Nephron (organoid): Measurements from ENCODE around the gene ADCY2.
A peak's percentile ranks its signal among the peaks of the same experiment; 100 is the strongest.

Experiments used
- H3K27ac Mint-ChIP-seq, 3 experiments: 2 replicates each; pipeline ENCODE4 v1.8.0; 2020; ENCODE audit warnings: mixed read lengths in 3 of 3, mild to moderate bottlenecking in 2 of 3, moderate library complexity in 1 of 3
- H3K27me3 Mint-ChIP-seq: 2 replicates; pipeline ENCODE4 v1.8.0; 2021; ENCODE audit warnings: low read depth, mild to moderate bottlenecking, moderate library complexity, mixed read lengths
- H3K36me3 Mint-ChIP-seq: 2 replicates; pipeline ENCODE4 v1.8.0; 2020; ENCODE audit warnings: low read depth, mixed read lengths
- H3K4me1 Mint-ChIP-seq: 2 replicates; pipeline ENCODE4 v1.8.0; 2020; ENCODE audit warnings: mixed read lengths
- H3K4me3 Mint-ChIP-seq, 3 experiments: 2 replicates each; pipeline ENCODE4 v1.8.0; 2020; ENCODE audit warnings: mild to moderate bottlenecking in 3 of 3, mixed read lengths in 3 of 3, moderate library complexity in 2 of 3
- H3K9me3 Mint-ChIP-seq: 2 replicates; pipeline ENCODE4 v1.8.0; 2020; ENCODE audit warnings: mixed read lengths
- TF ChIP-seq, protein P1 (sequence below), 3 experiments: fragments of 200-600 bp; sonication (generic); IDR thresholded peaks; one replicate each; pipeline ENCODE4 v1.5.0; 2021; ENCODE audit warnings: antibody characterized with exemption in 3 of 3; ENCODE audit not compliant: unreplicated experiment in 3 of 3

ADCY2 gene

GRCh38 chr5:7851617-7852289 is 455.8 kb downstream of the ADCY2 start:
- peaks cover 6% of the 10 kb centered on the region for H3K4me1 Mint-ChIP-seq
- TF ChIP-seq, protein P1, sequence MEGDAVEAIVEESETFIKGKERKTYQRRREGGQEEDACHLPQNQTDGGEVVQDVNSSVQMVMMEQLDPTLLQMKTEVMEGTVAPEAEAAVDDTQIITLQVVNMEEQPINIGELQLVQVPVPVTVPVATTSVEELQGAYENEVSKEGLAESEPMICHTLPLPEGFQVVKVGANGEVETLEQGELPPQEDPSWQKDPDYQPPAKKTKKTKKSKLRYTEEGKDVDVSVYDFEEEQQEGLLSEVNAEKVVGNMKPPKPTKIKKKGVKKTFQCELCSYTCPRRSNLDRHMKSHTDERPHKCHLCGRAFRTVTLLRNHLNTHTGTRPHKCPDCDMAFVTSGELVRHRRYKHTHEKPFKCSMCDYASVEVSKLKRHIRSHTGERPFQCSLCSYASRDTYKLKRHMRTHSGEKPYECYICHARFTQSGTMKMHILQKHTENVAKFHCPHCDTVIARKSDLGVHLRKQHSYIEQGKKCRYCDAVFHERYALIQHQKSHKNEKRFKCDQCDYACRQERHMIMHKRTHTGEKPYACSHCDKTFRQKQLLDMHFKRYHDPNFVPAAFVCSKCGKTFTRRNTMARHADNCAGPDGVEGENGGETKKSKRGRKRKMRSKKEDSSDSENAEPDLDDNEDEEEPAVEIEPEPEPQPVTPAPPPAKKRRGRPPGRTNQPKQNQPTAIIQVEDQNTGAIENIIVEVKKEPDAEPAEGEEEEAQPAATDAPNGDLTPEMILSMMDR (IDR thresholded peaks at IDR 0.05; ENCODE audit: unreplicated experiment in 3 of 3), result no peak

DNA sequence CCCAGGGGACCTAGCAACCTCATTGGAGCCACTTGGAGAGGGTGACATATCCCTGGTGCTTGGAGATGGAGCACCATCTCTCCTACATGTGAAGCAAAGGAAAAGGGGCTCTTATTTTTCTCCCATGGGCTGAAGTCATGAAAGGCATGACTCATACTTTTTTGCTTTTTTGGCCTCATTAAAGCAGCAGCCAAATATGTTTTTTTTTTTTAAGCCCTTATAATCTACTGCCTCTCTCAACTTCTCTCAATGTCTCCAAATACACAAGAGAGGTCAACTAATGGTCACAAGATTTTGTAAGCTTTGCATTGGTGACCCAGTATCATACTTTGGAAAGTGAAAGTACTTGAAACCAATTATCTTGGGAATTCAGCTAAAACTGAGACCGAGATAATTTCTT is 456.6 kb downstream of the ADCY2 start:
- Mint-ChIP-seq H3K27ac (peak overlapping the region in 2 of 3 experiments; percentile 7 to 36), H3K36me3 (peaks cover 11% of the 10 kb centered on the region), H3K9me3 (no peaks in the 10 kb centered on the region), H3K4me1 (peaks cover 6% of the 10 kb centered on the region), H3K27me3 (peaks cover 20% of the 10 kb centered on the region), H3K4me3 (peak overlapping the region; percentile 85 to 89 (median 88))
- TF ChIP-seq, protein P1 (IDR thresholded peaks at IDR 0.05; ENCODE audit: unreplicated experiment in 3 of 3), result no peak

More at GRCh38 chr5:7851617-7852289, 455.8 kb downstream of the ADCY2 start:
- peak overlapping the region; percentile 85 to 89 (median 88) for H3K4me3 Mint-ChIP-seq
- H3K9me3 Mint-ChIP-seq, result no peaks in the 10 kb centered on the region
- peaks cover 25% of the 10 kb centered on the region for H3K27me3 Mint-ChIP-seq
- peak overlapping the region in 2 of 3 experiments; percentile 7 to 46 for H3K27ac Mint-ChIP-seq
- peaks cover 11% of the 10 kb centered on the region for H3K36me3 Mint-ChIP-seq

- H3K4me3 Mint-ChIP-seq, result peak overlapping the region in 2 of 3 experiments; percentile 54 to 55
- H3K27me3 Mint-ChIP-seq, result peaks cover 17% of the 10 kb centered on the region
- H3K4me1 Mint-ChIP-seq, result peaks cover 6% of the 10 kb centered on the region
- H3K36me3 Mint-ChIP-seq, result peaks cover 11% of the 10 kb centered on the region
- TF ChIP-seq, protein P1 (IDR thresholded peaks at IDR 0.05; ENCODE audit: unreplicated experiment in 3 of 3), result no peak
- no peaks in the 10 kb centered on the region for H3K9me3 Mint-ChIP-seq
- H3K27ac Mint-ChIP-seq, result no peak overlapping the region
Observed at GRCh38 chr5:7852988-7853387, 457.1 kb downstream of the ADCY2 start.

DNA sequence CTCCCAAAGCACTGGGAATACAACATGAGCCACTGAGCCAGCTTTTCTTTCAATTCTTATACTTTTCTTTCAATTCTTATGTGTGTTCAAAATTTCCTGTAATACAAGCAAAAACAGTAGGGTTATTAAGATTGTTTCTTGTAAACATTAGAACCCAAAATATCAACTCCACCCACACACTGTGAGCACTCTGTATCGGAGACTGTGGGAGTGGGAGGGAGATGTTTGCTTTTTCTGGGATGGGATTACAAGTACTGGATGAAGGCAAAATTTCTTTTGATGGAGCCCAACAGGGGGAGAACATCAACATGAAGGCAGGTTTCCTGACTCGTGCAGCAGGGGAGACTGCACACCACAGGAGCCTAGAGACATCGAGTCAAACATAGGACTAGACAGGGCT is 459.7 kb downstream of the ADCY2 start:
- Mint-ChIP-seq H3K36me3 (peaks cover 22% of the 10 kb centered on the region), H3K27ac (no peak overlapping the region), H3K27me3 (peaks cover 6% of the 10 kb centered on the region), H3K9me3 (no peaks in the 10 kb centered on the region), H3K4me1 (peaks cover 6% of the 10 kb centered on the region), H3K4me3 (no peak overlapping the region)
- TF ChIP-seq, protein P1 (IDR thresholded peaks at IDR 0.05; ENCODE audit: unreplicated experiment in 3 of 3), result no peak

DNA sequence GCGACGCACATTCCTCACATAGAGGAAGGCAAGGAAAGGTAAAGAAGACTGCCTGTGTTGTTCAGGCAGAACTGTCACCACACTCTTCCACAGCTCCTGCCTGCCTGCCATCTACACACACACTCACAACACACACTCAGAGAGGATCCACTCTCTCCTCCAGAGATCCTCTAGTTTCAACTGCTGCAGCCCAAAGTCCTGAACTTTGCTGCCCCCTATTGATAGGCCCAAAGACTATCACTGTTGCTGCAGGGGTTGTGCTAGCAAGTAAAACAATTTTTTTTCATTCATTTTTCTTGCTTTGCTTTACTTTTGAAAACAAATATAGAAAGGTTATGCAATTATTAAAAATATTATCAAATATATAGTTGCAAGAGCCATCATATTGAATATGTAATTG is 460.9 kb downstream of the ADCY2 start:
- TF ChIP-seq, protein P1 (IDR thresholded peaks at IDR 0.05; ENCODE audit: unreplicated experiment in 3 of 3), result peak; percentile 68 to 76 (median 70)
- H3K36me3 Mint-ChIP-seq, result peaks cover 27% of the 10 kb centered on the region
- H3K4me3 Mint-ChIP-seq, result no peak overlapping the region
- peaks cover 6% of the 10 kb centered on the region for H3K27me3 Mint-ChIP-seq
- H3K27ac Mint-ChIP-seq, result no peak overlapping the region
- peaks cover 6% of the 10 kb centered on the region for H3K4me1 Mint-ChIP-seq
- no peaks in the 10 kb centered on the region for H3K9me3 Mint-ChIP-seq

GRCh38 chr5:7857361-7857760 is 461.4 kb downstream of the ADCY2 start:
- Mint-ChIP-seq H3K4me3 (no peak overlapping the region), H3K36me3 (peaks cover 29% of the 10 kb centered on the region), H3K27me3 (peaks cover 3% of the 10 kb centered on the region), H3K9me3 (no peaks in the 10 kb centered on the region), H3K4me1 (peaks cover 4% of the 10 kb centered on the region), H3K27ac (no peak overlapping the region)
- TF ChIP-seq, protein P1 (IDR thresholded peaks at IDR 0.05; ENCODE audit: unreplicated experiment in 3 of 3), result no peak
